MM.1S (cell line): ENCODE measurements around the gene KRT81.

Experiments used
- DNase-seq: peaks from one replicate; pipeline ENCODE4 v3.0.0-alpha.2; 2015
- H2AFZ ChIP-seq: fragments of 300-600 bp; sonication (generic); 2 replicates; pipeline ENCODE4 v1.6.0; 2016; ENCODE audit warnings: antibody characterized with exemption, low read length
- H3F3A ChIP-seq: fragments of 300-600 bp; sonication (generic); 2 replicates; pipeline ENCODE4 v1.6.1; 2016; ENCODE audit warnings: mild to moderate bottlenecking, antibody characterized with exemption, low read length, moderate library complexity, mixed read lengths; ENCODE audit not compliant: insufficient read depth
- H3K27ac ChIP-seq: fragments of 300-600 bp; sonication (generic); 2 replicates; pipeline ENCODE4 v1.5.1; 2016; ENCODE audit warnings: mild to moderate bottlenecking, low read length
- H3K27me3 ChIP-seq: fragments of 300-600 bp; sonication (generic); replicated peaks from 2 replicates; pipeline ENCODE4 v1.6.0; 2016; ENCODE audit warnings: low read length; ENCODE audit not compliant: insufficient read depth
- H3K36me3 ChIP-seq: fragments of 300-600 bp; sonication (generic); replicated peaks from 2 replicates; pipeline ENCODE4 v1.6.1; 2016; ENCODE audit warnings: mild to moderate bottlenecking, low read length, mixed read lengths; ENCODE audit not compliant: insufficient read depth
- H3K4me1 ChIP-seq: fragments of 300-600 bp; sonication (generic); 2 replicates; pipeline ENCODE4 v1.6.1; 2016; ENCODE audit warnings: low read length, mixed read lengths
- H3K4me2 ChIP-seq: fragments of 300-600 bp; sonication (generic); 2 replicates; pipeline ENCODE4 v1.6.0; 2016; ENCODE audit warnings: low read depth, low read length
- H3K4me3 ChIP-seq: fragments of 300-600 bp; sonication (generic); 2 replicates; pipeline ENCODE4 v1.5.1; 2016; ENCODE audit warnings: low read length, mixed read lengths
- H3K79me2 ChIP-seq: fragments of 300-600 bp; sonication (generic); 2 replicates; pipeline ENCODE4 v1.6.1; 2016; ENCODE audit warnings: mixed run types, low read length, mixed read lengths
- H3K9ac ChIP-seq: fragments of 300-600 bp; sonication (generic); 2 replicates; pipeline ENCODE4 v1.6.1; 2016; ENCODE audit warnings: low read length, mixed read lengths
- H3K9me2 ChIP-seq: fragments of 300-600 bp; sonication (generic); replicated peaks from 2 replicates; pipeline ENCODE4 v1.6.1; 2016; ENCODE audit warnings: mild to moderate bottlenecking, low read length, mixed read lengths; ENCODE audit not compliant: insufficient read depth
- H3K9me3 ChIP-seq: fragments of 300-600 bp; sonication (generic); replicated peaks from 2 replicates; pipeline ENCODE4 v1.6.1; 2016; ENCODE audit warnings: mild to moderate bottlenecking, low read length, mixed read lengths; ENCODE audit not compliant: insufficient read depth
- H4K20me1 ChIP-seq: fragments of 300-600 bp; sonication (generic); 2 replicates; pipeline ENCODE4 v1.6.1; 2016; ENCODE audit warnings: mild to moderate bottlenecking, low read length, moderate library complexity, mixed read lengths; ENCODE audit not compliant: insufficient read depth
- CTCF ChIP-seq: fragments of 300-600 bp; sonication (generic); IDR thresholded peaks from 2 replicates; pipeline ENCODE4 v1.5.1; 2016; ENCODE audit warnings: antibody characterized with exemption, low read length, mixed read lengths
- EZH2 ChIP-seq: fragments of 300-600 bp; sonication (generic); optimal IDR thresholded peaks from 2 replicates; pipeline ENCODE3; 2017; ENCODE audit warnings: low read depth, mild to moderate bottlenecking, antibody characterized with exemption, low read length, mixed read lengths
- EZH2phosphoT487 ChIP-seq: fragments of 300-600 bp; sonication (generic); IDR thresholded peaks from 2 replicates; pipeline ENCODE4 v1.6.1; 2018; ENCODE audit warnings: antibody characterized with exemption, low read length

KRT81 gene

GRCh38 chr12:52263761-52264434 lies 27.4 kb downstream of the KRT81 start:
- H3K9me2 ChIP-seq, result no peaks in the 10 kb centered on the region
- H3K36me3 ChIP-seq, result no peaks in the 10 kb centered on the region
- no peaks in the 10 kb centered on the region for H3K4me1 ChIP-seq
- H3K27ac ChIP-seq, result no peak overlapping the region
- H3K79me2 ChIP-seq, result no peaks in the 10 kb centered on the region
- H3F3A ChIP-seq, result no peaks in the 10 kb centered on the region
- TF ChIP-seq EZH2, result no peak
- TF ChIP-seq CTCF, result no peak
- TF ChIP-seq EZH2phosphoT487, result no peak
- peaks cover 27% of the 10 kb centered on the region for H3K27me3 ChIP-seq
- H3K4me3 ChIP-seq, result no peak overlapping the region
- no peak for DNase-seq
- H3K4me2 ChIP-seq, result no peak overlapping the region
- H3K9ac ChIP-seq, result no peak overlapping the region
- H3K9me3 ChIP-seq, result no peaks in the 10 kb centered on the region
- H2AFZ ChIP-seq, result no peak overlapping the region
- H4K20me1 ChIP-seq, result no peaks in the 10 kb centered on the region

DNA sequence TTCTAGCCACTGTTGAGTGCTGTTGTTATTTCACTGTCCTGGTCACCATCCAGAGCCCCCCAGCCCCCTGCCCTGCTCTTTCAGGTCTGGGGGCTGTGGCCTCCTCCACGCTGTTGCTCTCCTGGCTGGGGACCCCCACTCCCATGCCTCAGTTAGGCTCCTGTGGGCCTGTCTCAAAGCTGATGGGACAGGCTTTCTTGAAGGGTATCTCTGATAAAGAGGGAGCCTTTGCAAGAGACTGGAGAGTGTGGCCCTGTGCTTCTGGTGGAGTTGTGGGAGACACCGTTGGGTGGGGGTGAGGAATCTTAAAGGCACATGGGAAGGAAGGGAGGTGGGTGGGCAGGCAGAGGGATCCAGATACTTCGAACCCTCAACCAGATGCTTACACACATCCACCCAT lies 29.0 kb downstream of the KRT81 start:
- Histone ChIP-seq H4K20me1 (no peaks in the 10 kb centered on the region), H3K4me2 (no peak overlapping the region), H3F3A (no peaks in the 10 kb centered on the region), H3K9ac (no peak overlapping the region), H3K9me3 (no peaks in the 10 kb centered on the region), H3K4me3 (no peak overlapping the region), H3K27ac (no peak overlapping the region), H3K27me3 (peaks cover 36% of the 10 kb centered on the region), H3K4me1 (no peaks in the 10 kb centered on the region), H2AFZ (no peak overlapping the region), H3K9me2 (no peaks in the 10 kb centered on the region), H3K36me3 (no peaks in the 10 kb centered on the region), H3K79me2 (no peaks in the 10 kb centered on the region)
- no peak for DNase-seq
- TF ChIP-seq EZH2phosphoT487 (no peak), CTCF (no peak), EZH2 (no peak)

- Histone ChIP-seq H3K9me2 (no peaks in the 10 kb centered on the region), H2AFZ (no peak overlapping the region), H4K20me1 (no peaks in the 10 kb centered on the region), H3K36me3 (no peaks in the 10 kb centered on the region), H3K4me2 (no peak overlapping the region), H3K4me1 (no peaks in the 10 kb centered on the region), H3K4me3 (no peak overlapping the region), H3F3A (no peaks in the 10 kb centered on the region), H3K27me3 (peaks cover 37% of the 10 kb centered on the region), H3K79me2 (no peaks in the 10 kb centered on the region), H3K9me3 (no peaks in the 10 kb centered on the region), H3K9ac (no peak overlapping the region), H3K27ac (no peak overlapping the region)
- no peak for TF ChIP-seq EZH2phosphoT487
- no peak for TF ChIP-seq EZH2
- TF ChIP-seq CTCF, result no peak
- no peak for DNase-seq
These were observed 30.2 kb downstream of the KRT81 start for GRCh38 chr12:52261208-52261484.
